B cell (primary cell): ENCODE data around the gene ALDH3B1. TPM values are rescaled to one million over a fixed set of nuclear protein-coding genes. Genes with fewer than 3 reads are reported as not detected.

ENCODE experiments used
- ATAC-seq: fragments of 200-7000 bp; cut with Tn5 transposase; one replicate; pipeline ENCODE4 v1.10.0; 2021; ENCODE audit warnings: low read depth, mild to moderate bottlenecking, moderate number of reproducible peaks, moderate library complexity
- CTCF ChIA-PET: fragments of 350-600 bp; sonication (Branson Sonifier 250); formaldehyde crosslinking; loops from one replicate; lab custom pipeline; 2021; ENCODE audit warnings: antibody characterized with exemption, inconsistent platforms; lab: Charles Lee
- POLR2A ChIA-PET: fragments of 350-600 bp; sonication (Branson Sonifier 250); formaldehyde crosslinking; loops from one replicate; lab custom pipeline; 2021; ENCODE audit warnings: antibody characterized with exemption; lab: Charles Lee
- DNase-seq: peaks from one replicate; pipeline ENCODE4 v3.0.0; 2013
- H2AFZ ChIP-seq: 2 replicates; pipeline ENCODE4 v1.6.1; 2012; ENCODE audit warnings: mild to moderate bottlenecking, low read depth, low read length; ENCODE audit not compliant: insufficient read depth, poor library complexity, severe bottlenecking
- H3K27ac ChIP-seq, 2 donors: 1 replicate in 1 of 2; 2 replicates in 1 of 2; pipeline ENCODE4 v1.5.1; 2012 to 2013; ENCODE audit warnings: low read length in 2 of 2, mild to moderate bottlenecking in 2 of 2, moderate library complexity in 1 of 2
- H3K27me3 ChIP-seq, 4 experiments: fragments of 200-600 bp in 1 of 4; sonication (generic) in 1 of 4; replicated peaks in 1 of 4; 1 replicate in 2 of 4; 2 replicates in 2 of 4; pipeline versions ENCODE4 v1.6.1 to v1.7.0; 2013 to 2016; ENCODE audit warnings: low read length in 3 of 4, mild to moderate bottlenecking in 2 of 4, mixed read lengths in 1 of 4, moderate library complexity in 1 of 4; ENCODE audit not compliant: insufficient read depth in 4 of 4, control insufficient read depth in 3 of 4; ENCODE audit errors: control extremely low read depth in 1 of 4
- H3K36me3 ChIP-seq, 2 experiments: replicated peaks in 1 of 2; 1 replicate in 1 of 2; 2 replicates in 1 of 2; pipeline versions ENCODE4 v1.6.1 to v1.7.1; 2013; ENCODE audit warnings: low read length in 1 of 2; ENCODE audit not compliant: insufficient read depth in 2 of 2, control insufficient read depth in 1 of 2; ENCODE audit errors: control extremely low read depth in 1 of 2, extremely low read depth in 1 of 2
- H3K4me1 ChIP-seq, 2 donors: fragments of 200-600 bp in 1 of 2; sonication (generic) in 1 of 2; 1 replicate in 1 of 2; 2 replicates in 1 of 2; pipeline versions ENCODE4 v1.5.1 to v1.6.1; 2013 to 2017; ENCODE audit warnings: low read length in 2 of 2; ENCODE audit not compliant: control insufficient read depth in 2 of 2, insufficient read depth in 2 of 2
- H3K4me2 ChIP-seq: replicated peaks from 2 replicates; pipeline ENCODE3; 2012; ENCODE audit warnings: mild to moderate bottlenecking, low read depth, low read length; ENCODE audit not compliant: poor library complexity, severe bottlenecking
- H3K4me3 ChIP-seq, 5 experiments: fragments of 200-600 bp in 1 of 5; sonication (generic) in 1 of 5; 1 replicate in 3 of 5; 2 replicates in 2 of 5; pipeline versions ENCODE4 v1.5.1 to v1.7.0; 2011 to 2016; ENCODE audit warnings: low read length in 4 of 5, mild to moderate bottlenecking in 4 of 5, low read depth in 2 of 5, control low read depth in 1 of 5, moderate library complexity in 1 of 5; ENCODE audit not compliant: insufficient read depth in 1 of 5; ENCODE audit errors: control extremely low read depth in 1 of 5, extremely low read depth in 1 of 5
- H3K79me2 ChIP-seq: fragments of 200-600 bp; sonication (generic); one replicate; pipeline ENCODE4 v1.6.0; 2016; ENCODE audit warnings: low read length; ENCODE audit not compliant: control insufficient read depth, insufficient read depth
- H3K9ac ChIP-seq: fragments of 200-600 bp; sonication (generic); 2 replicates; pipeline ENCODE4 v1.6.1; 2017; ENCODE audit warnings: mild to moderate bottlenecking, low read length, moderate library complexity
- H3K9me3 ChIP-seq, 3 donors: one replicate each; pipeline versions ENCODE4 v1.6.1 to v1.7.1; 2013; ENCODE audit warnings: low read length in 2 of 3; ENCODE audit not compliant: control insufficient read depth in 2 of 3, insufficient read depth in 1 of 3; ENCODE audit errors: control extremely low read depth in 1 of 3
- H4K20me1 ChIP-seq: 2 replicates; pipeline ENCODE4 v1.6.0; 2012; ENCODE audit warnings: mild to moderate bottlenecking, low read length; ENCODE audit not compliant: insufficient read depth, control insufficient read depth, poor library complexity, severe bottlenecking
- H3K27ac Mint-ChIP-seq: one replicate; pipeline ENCODE4 v1.8.0; 2021; ENCODE audit warnings: mixed read lengths
- H3K27me3 Mint-ChIP-seq: one replicate; pipeline ENCODE4 v1.8.0; 2021; ENCODE audit warnings: mixed read lengths
- H3K4me1 Mint-ChIP-seq: one replicate; pipeline ENCODE4 v1.8.0; 2021; ENCODE audit warnings: mixed read lengths
- H3K4me3 Mint-ChIP-seq: one replicate; pipeline ENCODE4 v1.8.0; 2021; ENCODE audit warnings: mixed read lengths
- H3K9me3 Mint-ChIP-seq: one replicate; pipeline ENCODE4 v1.8.0; 2022; ENCODE audit warnings: mixed read lengths; ENCODE audit not compliant: insufficient read depth
- EZH2 ChIP-seq: IDR thresholded peaks from 2 replicates; pipeline ENCODE4 v1.6.1; 2012; ENCODE audit warnings: borderline replicate concordance, low read depth, mild to moderate bottlenecking, moderate library complexity, low read length; ENCODE audit not compliant: insufficient read depth, poor library complexity, severe bottlenecking
- WGBS: methylation state at CpG from one replicate; pipeline ENCODE4 v1.1.5; 2013; ENCODE audit warnings: missing lambda C conversion rate; ENCODE audit not compliant: insufficient coverage; 5-methylcytosine and 5-hydroxymethylcytosine counted together
- intact Hi-C: fragments of 100-400 bp; cut with micrococcal nuclease; formaldehyde crosslinking; loops from one replicate; pipeline ENCODE4 v1.10.0; 2022
- polyA plus RNA-seq: library from polyadenylated mRNA; depleted of rRNA; stranded (reverse); fragments of >200 nt; gene quantifications from 2 replicates; pipeline ENCODE4 v1.2.3, GENCODE V29; 2012
- total RNA-seq, 2 donors: library from RNA; stranded (reverse); fragments of 120-200 nt in 1 of 2; gene quantifications; 1 replicate in 1 of 2; 2 replicates in 1 of 2; pipeline versions ENCODE4 v1.2.3 to v1.2.4, GENCODE V29; 2013 to 2022
- TF ChIP-seq, protein P1 (sequence below): fragments of 200-600 bp; IDR thresholded peaks from one replicate; pipeline ENCODE4 v1.8.0; 2022; ENCODE audit warnings: antibody characterized with exemption, mild to moderate bottlenecking

The ALDH3B1 gene
- total and polyA plus RNA-seq, 2 donors (not counting 1 experiment from before 2014, with no cell fraction given) = 0.81 TPM

DNA sequence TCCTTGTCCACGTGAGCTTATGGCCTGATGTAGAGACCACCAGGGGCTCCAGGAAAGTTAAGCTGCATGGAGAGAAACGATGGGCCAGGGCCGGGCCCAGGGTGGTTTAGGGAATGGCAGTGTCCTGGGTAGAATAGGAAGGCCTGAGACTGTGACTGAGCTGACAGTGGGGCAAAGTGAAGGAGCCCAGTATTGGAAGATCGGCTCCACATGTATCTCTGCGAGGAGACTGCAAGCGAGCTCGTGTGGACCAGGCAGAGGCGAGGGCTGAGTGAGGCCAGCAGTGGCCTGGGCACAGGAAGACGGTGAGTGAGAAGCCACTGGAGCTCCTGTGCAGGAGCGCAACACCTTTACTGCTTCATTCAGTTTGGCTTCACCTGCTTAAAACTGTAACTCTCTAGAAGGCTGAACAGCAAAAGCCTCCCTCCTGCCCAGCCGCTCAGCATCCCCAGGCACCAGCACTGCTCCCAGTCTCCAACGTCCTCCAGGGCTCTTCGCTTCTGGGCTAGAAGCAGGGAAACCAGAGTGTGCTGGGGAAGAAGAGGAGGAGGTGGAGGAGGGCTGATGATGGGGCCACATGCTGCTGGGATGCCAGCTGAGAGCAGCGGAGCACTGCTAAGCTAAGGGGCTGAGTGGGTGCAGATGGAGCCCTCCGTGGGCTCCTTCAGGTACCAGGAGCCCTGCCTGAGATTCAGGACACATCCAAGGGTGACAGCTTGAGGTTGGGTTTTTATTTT, 42.2 kb downstream of the ALDH3B1 start:
- intact Hi-C loops = no loop called here
- no peak overlapping the region for H3K27ac ChIP-seq
- Mint-ChIP-seq H3K9me3 (no peaks in the 10 kb centered on the region), H3K4me1 (no peaks in the 10 kb centered on the region), H3K4me3 (no peak overlapping the region), H3K27me3 (no peaks in the 10 kb centered on the region), H3K27ac (no peak overlapping the region)
- no peak overlapping the region for H2AFZ ChIP-seq
- WGBS = 94% methylated on average over 13 of the region's 15 CpGs
- no peak overlapping the region for H3K9ac ChIP-seq
- H3K4me3 ChIP-seq = no peak overlapping the region
- TF ChIP-seq, protein P1, sequence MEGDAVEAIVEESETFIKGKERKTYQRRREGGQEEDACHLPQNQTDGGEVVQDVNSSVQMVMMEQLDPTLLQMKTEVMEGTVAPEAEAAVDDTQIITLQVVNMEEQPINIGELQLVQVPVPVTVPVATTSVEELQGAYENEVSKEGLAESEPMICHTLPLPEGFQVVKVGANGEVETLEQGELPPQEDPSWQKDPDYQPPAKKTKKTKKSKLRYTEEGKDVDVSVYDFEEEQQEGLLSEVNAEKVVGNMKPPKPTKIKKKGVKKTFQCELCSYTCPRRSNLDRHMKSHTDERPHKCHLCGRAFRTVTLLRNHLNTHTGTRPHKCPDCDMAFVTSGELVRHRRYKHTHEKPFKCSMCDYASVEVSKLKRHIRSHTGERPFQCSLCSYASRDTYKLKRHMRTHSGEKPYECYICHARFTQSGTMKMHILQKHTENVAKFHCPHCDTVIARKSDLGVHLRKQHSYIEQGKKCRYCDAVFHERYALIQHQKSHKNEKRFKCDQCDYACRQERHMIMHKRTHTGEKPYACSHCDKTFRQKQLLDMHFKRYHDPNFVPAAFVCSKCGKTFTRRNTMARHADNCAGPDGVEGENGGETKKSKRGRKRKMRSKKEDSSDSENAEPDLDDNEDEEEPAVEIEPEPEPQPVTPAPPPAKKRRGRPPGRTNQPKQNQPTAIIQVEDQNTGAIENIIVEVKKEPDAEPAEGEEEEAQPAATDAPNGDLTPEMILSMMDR = no peak
- no peak for TF ChIP-seq EZH2
- H3K4me1 ChIP-seq = no peaks in the 10 kb centered on the region
- POLR2A ChIA-PET = no interaction called here
- H3K36me3 ChIP-seq = peaks cover 0 to 48% of the 10 kb centered on the region in 2 experiments
- H3K4me2 ChIP-seq = no peak overlapping the region
- H3K9me3 ChIP-seq = no peaks in the 10 kb centered on the region
- H3K79me2 ChIP-seq = no peaks in the 10 kb centered on the region
- CTCF ChIA-PET = interaction anchor here (2.0 kb wide), 1 partner anchor 14 kb away, joined by 4 read pairs; the partner anchor contains the start of gene TCIRG1
- ATAC-seq (no peak), DNase-seq (no peak)
- no peaks in the 10 kb centered on the region for H3K27me3 ChIP-seq
- H4K20me1 ChIP-seq = no peaks in the 10 kb centered on the region

DNA sequence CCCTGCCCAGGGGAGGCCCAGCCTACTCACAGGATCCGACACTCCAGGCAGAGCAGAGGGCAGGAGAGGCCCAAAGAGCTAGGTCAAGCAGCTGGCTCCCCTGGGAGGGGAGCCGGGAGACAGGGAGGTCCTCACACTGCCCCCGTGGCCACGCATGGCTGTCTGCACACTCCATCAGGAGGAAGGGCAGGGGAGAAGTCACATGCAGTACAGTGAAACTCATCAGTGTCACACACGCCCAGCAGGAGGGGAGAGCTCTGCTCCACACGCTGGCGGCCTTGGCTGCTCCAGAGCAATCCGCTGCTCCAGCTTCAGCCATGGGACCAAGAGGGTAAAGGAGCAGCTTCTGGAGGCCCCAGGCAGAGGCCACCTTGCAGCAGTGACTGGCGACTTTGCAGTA, 43.0 kb downstream of the ALDH3B1 start:
- no peaks in the 10 kb centered on the region for H3K27me3 ChIP-seq
- Mint-ChIP-seq H3K9me3 (no peaks in the 10 kb centered on the region), H3K4me1 (no peaks in the 10 kb centered on the region), H3K27ac (no peak overlapping the region), H3K4me3 (no peak overlapping the region), H3K27me3 (no peaks in the 10 kb centered on the region)
- ATAC-seq = no peak
- no peaks in the 10 kb centered on the region for H4K20me1 ChIP-seq
- no peaks in the 10 kb centered on the region for H3K79me2 ChIP-seq
- no peak for DNase-seq
- POLR2A ChIA-PET = no interaction called here
- 86% methylated on average over 9 of the region's 9 CpGs for WGBS
- no peak overlapping the region for H3K9ac ChIP-seq
- H3K36me3 ChIP-seq = peaks cover 0 to 41% of the 10 kb centered on the region in 2 experiments
- TF ChIP-seq, protein P1 = no peak
- TF ChIP-seq EZH2 = no peak
- no peak overlapping the region for H3K4me2 ChIP-seq
- intact Hi-C loops = no loop called here
- no peak overlapping the region for H3K27ac ChIP-seq
- CTCF ChIA-PET = no interaction called here
- H3K4me3 ChIP-seq = no peak overlapping the region
- H3K4me1 ChIP-seq = no peaks in the 10 kb centered on the region
- no peak overlapping the region for H2AFZ ChIP-seq
- no peaks in the 10 kb centered on the region for H3K9me3 ChIP-seq
